GM12874 (cell line): ENCODE results near the gene PARD6A.

Experiments
- CTCF ChIP-seq: IDR thresholded peaks from 2 replicates; pipeline ENCODE4 v1.5.1; 2011; ENCODE audit warnings: low read depth, mild to moderate bottlenecking, control low read depth, low read length, moderate library complexity; ENCODE audit not compliant: insufficient read depth

The PARD6A gene

GRCh38 chr16:67707210-67707609, 46.5 kb downstream of the PARD6A start:
- no peak for TF ChIP-seq CTCF

- no peak for TF ChIP-seq CTCF
Measured at GRCh38 chr16:67707790-67708189, 47.0 kb downstream of the PARD6A start.

DNA sequence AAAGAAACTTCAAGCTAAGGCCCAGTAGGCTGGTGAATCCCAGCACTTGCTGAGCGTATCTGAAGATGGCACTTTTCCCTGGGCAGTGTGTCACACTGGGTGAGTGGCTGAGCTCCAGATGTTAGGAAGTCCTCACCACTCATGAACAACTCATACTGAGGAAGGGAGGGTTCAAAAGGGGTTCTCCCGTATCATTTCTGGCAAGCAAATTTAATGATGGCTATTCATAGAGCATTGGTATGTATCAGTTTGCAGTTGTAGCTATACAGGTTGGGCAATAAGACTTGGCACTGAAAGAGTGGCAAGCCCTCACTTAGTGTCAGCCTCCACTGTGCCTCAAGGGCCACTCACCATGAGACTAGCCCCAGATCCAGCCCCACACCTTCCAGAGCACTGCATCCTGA, 47.6 kb downstream of the PARD6A start:
- TF ChIP-seq CTCF, result no peak

DNA sequence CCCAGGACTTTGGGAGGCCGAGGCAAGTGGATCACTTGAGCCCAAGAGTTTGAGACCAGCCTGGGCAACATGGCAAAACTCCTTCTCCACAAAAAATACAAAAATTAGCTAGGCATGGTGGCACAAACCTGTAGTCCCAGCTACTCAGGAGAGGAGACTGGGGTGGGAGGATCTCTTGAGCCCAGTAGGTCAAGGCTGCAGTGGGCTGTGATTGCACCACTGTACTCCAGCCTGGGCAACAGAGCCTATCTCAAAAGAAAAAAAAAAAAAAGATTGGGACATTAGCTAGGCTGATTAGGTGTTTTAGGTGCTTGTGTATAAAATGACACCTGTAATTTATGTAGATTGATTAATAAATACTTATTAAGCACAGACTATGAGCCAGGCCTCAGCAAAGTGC, 48.3 kb downstream of the PARD6A start:
- TF ChIP-seq CTCF, result no peak

DNA sequence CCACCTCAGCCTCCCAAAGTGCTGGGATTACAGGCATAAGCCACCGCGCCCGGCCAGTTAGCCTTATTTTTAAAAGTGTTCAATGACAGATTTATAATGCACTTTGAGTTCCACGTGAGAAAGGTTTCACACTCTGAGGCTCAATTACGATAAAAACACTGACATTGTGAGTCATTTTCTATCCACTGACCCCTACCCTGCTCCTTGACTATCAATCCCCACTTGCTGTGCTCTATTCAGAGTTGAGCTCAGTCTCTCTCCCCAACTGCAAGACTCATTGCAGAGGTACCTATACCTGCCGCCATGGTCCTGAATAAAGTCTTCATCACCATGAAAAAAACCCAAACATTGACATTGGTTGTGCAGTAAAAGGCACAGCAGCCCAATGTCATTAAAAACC, 49.8 kb downstream of the PARD6A start:
- no peak for TF ChIP-seq CTCF
